ENCODE results near the gene FAM120A.
A peak's percentile ranks its signal among the peaks of the same experiment; 100 is the strongest.

FAM120A gene

GRCh38 chr9:93453047-93453914 lies 1.8 kb downstream of the FAM120A start, which contains the start of gene FAM120AOS:
Gene FAM120AOS, minus strand, starts transcription at chr9:93453581. Its CDS starts 872 bp downstream, at chr9:93452709.
- Histone ChIP-seq H3K79me2 (ENCODE audit: insufficient read depth, low read length) (peaks cover 90% of the 10 kb centered on the region), H3K27me3 (ENCODE audit: insufficient read depth, low read length, poor library complexity, severe bottlenecking) (no peaks in the 10 kb centered on the region), H3K9me2 (replicated peaks; ENCODE audit: low read depth, low read length) (no peaks in the 10 kb centered on the region), H3K9ac (ENCODE audit: low read depth, low read length, poor library complexity, severe bottlenecking) (peak within 1 kb of the TSS; percentile 98), H3K9me3 (ENCODE audit: insufficient read depth, low read depth, low read length) (no peaks in the 10 kb centered on the region), H3K4me2 (ENCODE audit: low read depth, low read length, poor library complexity, severe bottlenecking) (peak within 1 kb of the TSS; percentile 97), H2AFZ (ENCODE audit: low read length) (peak within 1 kb of the TSS; percentile 67; the same call in 1 of the 2 replicates), H4K20me1 (ENCODE audit: insufficient read depth, low read length, poor library complexity, severe bottlenecking) (peaks cover 64% of the 10 kb centered on the region), H3F3A (ENCODE audit: low read depth) (no peaks in the 10 kb centered on the region), H3K4me1 (ENCODE audit: insufficient read depth, low read length, poor library complexity, severe bottlenecking) (peaks cover 49% of the 10 kb centered on the region), H3K4me3 (ENCODE audit: low read length, poor library complexity, severe bottlenecking) (peak within 1 kb of the TSS; percentile 98), H3K36me3 (ENCODE audit: insufficient read depth, low read length) (peaks cover under 1% of the 10 kb centered on the region; the same call in 1 of the 2 replicates)
- TF ChIP-seq EZH2phosphoT487 (IDR thresholded peaks at IDR 0.05; ENCODE audit: borderline replicate concordance), result no peak
- no peak for TF ChIP-seq CTCF (conservative IDR thresholded peaks at IDR 0.05; ENCODE audit: low read length)

- H3K9me2 ChIP-seq (replicated peaks; ENCODE audit: low read depth, low read length), result no peaks in the 10 kb centered on the region
- peaks cover 67% of the 10 kb centered on the region for H3K4me1 ChIP-seq (ENCODE audit: insufficient read depth, low read length, poor library complexity, severe bottlenecking)
- H4K20me1 ChIP-seq (ENCODE audit: insufficient read depth, low read length, poor library complexity, severe bottlenecking), result peaks cover 79% of the 10 kb centered on the region
- no peaks in the 10 kb centered on the region for H3F3A ChIP-seq (ENCODE audit: low read depth)
- H3K79me2 ChIP-seq (ENCODE audit: insufficient read depth, low read length), result peaks cover 95% of the 10 kb centered on the region
- H3K4me3 ChIP-seq (ENCODE audit: low read length, poor library complexity, severe bottlenecking), result peak overlapping the region; percentile 47
- no peak overlapping the region for H3K9ac ChIP-seq (ENCODE audit: low read depth, low read length, poor library complexity, severe bottlenecking)
- no peaks in the 10 kb centered on the region for H3K27me3 ChIP-seq (ENCODE audit: insufficient read depth, low read length, poor library complexity, severe bottlenecking)
- peak overlapping the region; percentile 97 for H3K4me2 ChIP-seq (ENCODE audit: low read depth, low read length, poor library complexity, severe bottlenecking)
- TF ChIP-seq CTCF (conservative IDR thresholded peaks at IDR 0.05; ENCODE audit: low read length), result no peak
- TF ChIP-seq EZH2phosphoT487 (IDR thresholded peaks at IDR 0.05; ENCODE audit: borderline replicate concordance), result no peak
- no peaks in the 10 kb centered on the region for H3K36me3 ChIP-seq (ENCODE audit: insufficient read depth, low read length)
- H3K9me3 ChIP-seq (ENCODE audit: insufficient read depth, low read depth, low read length), result no peaks in the 10 kb centered on the region
- no peak overlapping the region for H2AFZ ChIP-seq (ENCODE audit: low read length)
These were observed 4.5 kb downstream of the FAM120A start for GRCh38 chr9:93456022-93456421.

GRCh38 chr9:93456504-93456903 lies 5.0 kb downstream of the FAM120A start:
- H2AFZ ChIP-seq (ENCODE audit: low read length), result no peak overlapping the region
- H3K79me2 ChIP-seq (ENCODE audit: insufficient read depth, low read length), result peaks cover 96% of the 10 kb centered on the region
- H3K9me3 ChIP-seq (ENCODE audit: insufficient read depth, low read depth, low read length), result no peaks in the 10 kb centered on the region
- H3K27me3 ChIP-seq (ENCODE audit: insufficient read depth, low read length, poor library complexity, severe bottlenecking), result no peaks in the 10 kb centered on the region
- peaks cover 70% of the 10 kb centered on the region for H3K4me1 ChIP-seq (ENCODE audit: insufficient read depth, low read length, poor library complexity, severe bottlenecking)
- peaks cover 84% of the 10 kb centered on the region for H4K20me1 ChIP-seq (ENCODE audit: insufficient read depth, low read length, poor library complexity, severe bottlenecking)
- H3K9ac ChIP-seq (ENCODE audit: low read depth, low read length, poor library complexity, severe bottlenecking), result no peak overlapping the region
- no peaks in the 10 kb centered on the region for H3K36me3 ChIP-seq (ENCODE audit: insufficient read depth, low read length)
- H3K4me3 ChIP-seq (ENCODE audit: low read length, poor library complexity, severe bottlenecking), result peak overlapping the region; percentile 47
- no peaks in the 10 kb centered on the region for H3K9me2 ChIP-seq (replicated peaks; ENCODE audit: low read depth, low read length)
- H3F3A ChIP-seq (ENCODE audit: low read depth), result no peaks in the 10 kb centered on the region
- H3K4me2 ChIP-seq (ENCODE audit: low read depth, low read length, poor library complexity, severe bottlenecking), result peak overlapping the region; percentile 97
- TF ChIP-seq CTCF (conservative IDR thresholded peaks at IDR 0.05; ENCODE audit: low read length) (no peak), EZH2phosphoT487 (IDR thresholded peaks at IDR 0.05; ENCODE audit: borderline replicate concordance) (no peak)
